Subcutaneous preadipocyte (primary cell): Measurements from ENCODE around the gene CLRN3. TPM values are rescaled to one million over a fixed set of nuclear protein-coding genes. Genes with fewer than 3 reads are reported as not detected.

Experiments used
- total RNA-seq: library from RNA; depleted of rRNA; stranded (reverse); fragments of >200 nt; gene quantifications from 2 replicates; pipeline ENCODE4 v1.2.3, GENCODE V29; 2012

The CLRN3 gene, protein sequence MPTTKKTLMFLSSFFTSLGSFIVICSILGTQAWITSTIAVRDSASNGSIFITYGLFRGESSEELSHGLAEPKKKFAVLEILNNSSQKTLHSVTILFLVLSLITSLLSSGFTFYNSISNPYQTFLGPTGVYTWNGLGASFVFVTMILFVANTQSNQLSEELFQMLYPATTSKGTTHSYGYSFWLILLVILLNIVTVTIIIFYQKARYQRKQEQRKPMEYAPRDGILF
- total RNA-seq, result not detected in 2 replicates

DNA sequence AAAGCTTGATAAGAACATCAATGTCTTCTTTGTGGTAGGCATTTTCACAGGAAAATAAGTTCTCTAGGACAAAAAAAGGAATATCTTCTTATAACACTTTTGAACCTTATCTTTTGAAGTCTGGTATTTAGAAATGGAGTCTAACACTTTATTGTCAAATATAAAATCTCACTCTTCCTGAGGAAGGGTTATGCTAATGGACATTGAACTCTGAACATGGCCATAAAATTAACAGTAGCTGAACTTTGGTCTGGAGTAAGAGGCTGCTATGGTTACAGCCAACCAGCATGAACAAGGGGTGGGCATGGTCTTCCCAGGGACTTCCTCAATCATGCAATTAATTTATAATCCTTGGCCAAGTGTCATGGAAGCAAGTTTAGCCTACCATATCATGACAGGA lies at the start of gene CLRN3:
CLRN3 (minus strand) TSS at position 199 of the 400 bp plus-strand sequence; CDS start at position 42, 157 bp downstream.

DNA sequence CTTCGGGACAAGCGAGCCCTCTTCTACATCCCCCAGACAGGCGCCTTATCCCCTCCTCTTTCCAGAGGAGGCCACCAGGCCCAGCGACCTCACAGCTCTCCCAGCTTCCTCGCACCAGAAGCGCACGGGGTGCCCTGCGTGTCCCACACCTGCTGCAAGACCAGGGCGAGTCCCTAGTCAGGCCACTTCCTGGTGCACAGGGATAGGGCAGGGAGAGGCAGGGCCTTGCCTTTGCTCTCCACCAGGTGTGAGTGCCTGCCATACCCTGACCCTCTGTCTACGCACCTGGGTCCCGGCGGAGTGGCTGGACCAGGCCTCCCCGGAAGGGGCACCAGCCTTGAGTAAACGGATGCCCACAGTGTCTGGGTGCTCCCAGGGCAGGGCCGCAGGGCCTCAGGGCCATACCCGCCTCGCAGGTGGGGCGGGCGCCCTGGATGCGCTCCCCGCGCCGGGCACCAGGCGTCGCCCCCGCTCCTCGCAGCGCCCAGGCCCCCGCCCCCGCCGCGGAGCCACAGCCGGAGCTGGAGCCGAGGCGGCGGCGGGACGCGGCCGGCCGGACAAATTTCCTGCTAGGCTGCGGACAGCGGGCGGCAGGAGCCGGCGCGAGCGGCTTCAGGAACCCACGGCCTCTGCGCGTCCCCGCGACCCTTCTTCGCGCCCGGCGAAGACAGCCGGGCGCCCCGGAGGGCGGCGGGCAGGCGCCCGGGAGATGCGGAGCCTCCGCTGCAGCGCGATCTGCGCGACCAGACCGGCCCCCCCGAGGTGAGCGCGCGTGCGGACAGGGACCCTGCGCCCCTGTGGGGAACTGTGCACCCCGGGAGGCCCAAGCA lies 14.0 kb upstream of the CLRN3 start, which contains the start of gene PTPRE:
PTPRE (plus strand) TSS at position 556 of the 830 bp plus-strand sequence. CDS start 133,779 bp downstream, outside the sequence.

Other genes with a start within 250 kb of the CLRN3 start
- gene FOXI2, start 155.8 kb downstream of the CLRN3 start, total RNA-seq, result not detected in 2 replicates
- 1.2 and 2.9 TPM in 2 replicates for gene PTPRE, start 14.2 kb upstream of the CLRN3 start, total RNA-seq
- gene MKI67, start 233.5 kb upstream of the CLRN3 start, total RNA-seq, result 27.2 and 43.2 TPM in 2 replicates